ENCODE results near the gene RFX1.

Gene RFX1

GRCh38 chr19:13966684-13967128 is 39.4 kb downstream of the RFX1 start:
- no peak for DNase-seq (ENCODE audit: low spot score)
- TF ChIP-seq, protein P1, sequence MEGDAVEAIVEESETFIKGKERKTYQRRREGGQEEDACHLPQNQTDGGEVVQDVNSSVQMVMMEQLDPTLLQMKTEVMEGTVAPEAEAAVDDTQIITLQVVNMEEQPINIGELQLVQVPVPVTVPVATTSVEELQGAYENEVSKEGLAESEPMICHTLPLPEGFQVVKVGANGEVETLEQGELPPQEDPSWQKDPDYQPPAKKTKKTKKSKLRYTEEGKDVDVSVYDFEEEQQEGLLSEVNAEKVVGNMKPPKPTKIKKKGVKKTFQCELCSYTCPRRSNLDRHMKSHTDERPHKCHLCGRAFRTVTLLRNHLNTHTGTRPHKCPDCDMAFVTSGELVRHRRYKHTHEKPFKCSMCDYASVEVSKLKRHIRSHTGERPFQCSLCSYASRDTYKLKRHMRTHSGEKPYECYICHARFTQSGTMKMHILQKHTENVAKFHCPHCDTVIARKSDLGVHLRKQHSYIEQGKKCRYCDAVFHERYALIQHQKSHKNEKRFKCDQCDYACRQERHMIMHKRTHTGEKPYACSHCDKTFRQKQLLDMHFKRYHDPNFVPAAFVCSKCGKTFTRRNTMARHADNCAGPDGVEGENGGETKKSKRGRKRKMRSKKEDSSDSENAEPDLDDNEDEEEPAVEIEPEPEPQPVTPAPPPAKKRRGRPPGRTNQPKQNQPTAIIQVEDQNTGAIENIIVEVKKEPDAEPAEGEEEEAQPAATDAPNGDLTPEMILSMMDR (IDR thresholded peaks at IDR 0.05; ENCODE audit: borderline replicate concordance, control extremely low read depth, extremely low read depth, insufficient read depth, missing control alignments) = no peak
- in situ Hi-C loops (cut with MboI; ENCODE audit: low sequenced_read_pairs, unreplicated experiment) = no loop called here

GRCh38 chr19:13965926-13966683 is 40.0 kb downstream of the RFX1 start:
- in situ Hi-C loops (cut with MboI; ENCODE audit: low sequenced_read_pairs, unreplicated experiment) = no loop called here
- no peak for DNase-seq (ENCODE audit: low spot score)
- TF ChIP-seq, protein P1 (IDR thresholded peaks at IDR 0.05; ENCODE audit: borderline replicate concordance, control extremely low read depth, extremely low read depth, insufficient read depth, missing control alignments) = no peak

- in situ Hi-C loops (cut with MboI; ENCODE audit: low sequenced_read_pairs, unreplicated experiment) = no loop called here
- no peak for DNase-seq (ENCODE audit: low spot score)
- TF ChIP-seq, protein P1 (IDR thresholded peaks at IDR 0.05; ENCODE audit: borderline replicate concordance, control extremely low read depth, extremely low read depth, insufficient read depth, missing control alignments) = no peak
These were observed 40.7 kb downstream of the RFX1 start for GRCh38 chr19:13965377-13965896.

GRCh38 chr19:13964776-13965175 is 41.3 kb downstream of the RFX1 start:
- in situ Hi-C loops (cut with MboI; ENCODE audit: low sequenced_read_pairs, unreplicated experiment) = no loop called here
- DNase-seq (ENCODE audit: low spot score) = no peak

DNA sequence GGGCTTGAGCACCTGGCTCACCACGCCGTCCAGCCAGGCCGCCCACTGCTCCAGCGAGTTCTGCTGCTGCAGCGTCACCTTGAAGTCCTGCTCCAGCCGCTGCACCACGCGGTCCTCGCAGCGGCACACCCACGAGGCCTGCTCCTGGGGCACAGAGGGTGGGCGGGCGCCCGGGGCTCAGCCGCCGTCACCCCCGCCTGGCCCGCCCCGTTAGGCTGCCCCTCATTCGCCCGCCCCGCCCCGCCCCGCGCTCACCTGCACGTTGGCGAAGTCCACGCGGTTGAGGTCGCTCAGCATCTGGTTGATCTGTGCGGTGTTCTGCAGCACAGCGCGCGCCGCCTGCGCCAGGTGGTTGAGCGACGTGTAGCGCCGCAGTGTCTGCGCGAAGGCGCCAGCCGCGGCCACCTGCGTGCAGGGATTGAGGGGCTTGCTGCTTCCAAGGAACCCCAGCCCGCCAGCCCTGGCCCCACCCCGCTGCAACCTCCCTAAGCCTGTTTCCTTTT is 42.5 kb downstream of the RFX1 start:
- TF ChIP-seq, protein P1 (IDR thresholded peaks at IDR 0.05; ENCODE audit: borderline replicate concordance, control extremely low read depth, extremely low read depth, insufficient read depth, missing control alignments) = no peak
- in situ Hi-C loops (cut with MboI; ENCODE audit: low sequenced_read_pairs, unreplicated experiment) = no loop called here
- DNase-seq (ENCODE audit: low spot score) = no peak

More at GRCh38 chr19:13964776-13965175, 41.3 kb downstream of the RFX1 start:
- TF ChIP-seq, protein P1 (IDR thresholded peaks at IDR 0.05; ENCODE audit: borderline replicate concordance, control extremely low read depth, extremely low read depth, insufficient read depth, missing control alignments) = no peak

GRCh38 chr19:13962699-13963602 is 43.2 kb downstream of the RFX1 start:
- TF ChIP-seq, protein P1 (IDR thresholded peaks at IDR 0.05; ENCODE audit: borderline replicate concordance, control extremely low read depth, extremely low read depth, insufficient read depth, missing control alignments) = no peak
- DNase-seq (ENCODE audit: low spot score) = no peak
- in situ Hi-C loops (cut with MboI; ENCODE audit: low sequenced_read_pairs, unreplicated experiment) = no loop called here

All from GM13976 (cell line).